ENCODE results near the gene HERC2.

DNA sequence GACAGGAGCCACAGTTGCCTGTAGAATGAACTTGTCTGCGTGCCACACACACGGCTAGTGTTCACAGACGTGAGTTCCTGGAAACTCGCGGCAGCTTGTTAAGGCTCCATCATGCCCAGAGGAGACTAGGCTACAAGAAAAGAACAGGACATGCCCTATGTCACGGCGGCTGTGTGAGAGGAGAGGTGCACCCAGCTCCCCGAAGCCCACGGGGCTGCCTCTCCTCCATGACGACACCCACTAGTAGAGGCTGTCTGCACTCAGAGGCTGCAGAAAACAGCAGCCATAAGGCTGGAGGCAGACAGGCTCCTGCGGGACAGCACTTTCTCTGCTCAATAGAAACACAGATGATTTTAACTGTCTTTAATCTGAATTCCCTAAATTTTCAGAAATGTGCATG, 203.9 kb downstream of the HERC2 start:
- no peak for TF ChIP-seq YY1 (IDR thresholded peaks at IDR 0.05; ENCODE audit: insufficient read depth, insufficient read length)
- no peak for TF ChIP-seq ZNF274 (IDR thresholded peaks at IDR 0.05; ENCODE audit: low read depth, low read length)
- TF ChIP-seq SUZ12 (IDR thresholded peaks at IDR 0.05; ENCODE audit: extremely low read depth, insufficient read depth, insufficient read length): no peak
